HCT116 (cell line): Measurements from ENCODE around the gene APOBEC3F.

Experiments
- CTCF ChIP-seq, 3 experiments: fragments of 200-600 bp in 1 of 3; sonication (generic) in 1 of 3; IDR thresholded peaks in 2 of 3; conservative IDR thresholded peaks in 1 of 3; 2 replicates each; pipeline ENCODE4 v1.5.1; 2012 to 2017; ENCODE audit warnings: low read depth in 2 of 3, low read length in 2 of 3, antibody characterized with exemption in 1 of 3, borderline replicate concordance in 1 of 3, control low read depth in 1 of 3, mild to moderate bottlenecking in 1 of 3, mixed read lengths in 1 of 3, mixed run types in 1 of 3, moderate library complexity in 1 of 3; ENCODE audit not compliant: insufficient read depth in 1 of 3
- EZH2 ChIP-seq: fragments of 200-600 bp; sonication (generic); IDR thresholded peaks from 2 replicates; pipeline ENCODE4 v1.6.1; 2017; ENCODE audit warnings: antibody characterized with exemption, mixed run types
- JUND ChIP-seq: IDR thresholded peaks from 2 replicates; pipeline ENCODE4 v1.6.1; 2012
- MAX ChIP-seq: IDR thresholded peaks from 2 replicates; pipeline ENCODE4 v1.6.1; 2012
- POLR2A ChIP-seq: IDR thresholded peaks from 2 replicates; pipeline ENCODE4 v1.7.0; 2011; ENCODE audit warnings: borderline replicate concordance; ENCODE audit not compliant: insufficient read depth, insufficient read length; ENCODE audit errors: extremely low read depth
- POLR2AphosphoS5 ChIP-seq: IDR thresholded peaks from 2 replicates; pipeline ENCODE4 v1.6.1; 2011; ENCODE audit warnings: mild to moderate bottlenecking, low read depth, low read length, moderate library complexity
- REST ChIP-seq: IDR thresholded peaks from 2 replicates; pipeline ENCODE4 v1.6.1; 2012; ENCODE audit warnings: low read depth
- SIN3A ChIP-seq: IDR thresholded peaks from 2 replicates; pipeline ENCODE4 v1.6.1; 2012; ENCODE audit warnings: low read depth
- SP1 ChIP-seq: IDR thresholded peaks from 2 replicates; pipeline ENCODE4 v1.6.1; 2012; ENCODE audit warnings: low read depth
- SRF ChIP-seq: IDR thresholded peaks from 2 replicates; pipeline ENCODE4 v1.6.1; 2012; ENCODE audit warnings: low read depth

GRCh38 chr22:39016592-39016991, 24.1 kb upstream of the APOBEC3F start:
- no peak for TF ChIP-seq CTCF (IDR thresholded peaks at IDR 0.05 in 2 of 3, conservative IDR thresholded peaks at IDR 0.05 in 1 of 3; ENCODE audit: borderline replicate concordance in 1 of 3, insufficient read depth in 1 of 3, low read depth in 2 of 3, low read length in 2 of 3)
- TF ChIP-seq POLR2AphosphoS5 = no peak
- no peak for TF ChIP-seq EZH2
- TF ChIP-seq REST = no peak
- TF ChIP-seq JUND = no peak
- TF ChIP-seq SRF = no peak
- no peak for TF ChIP-seq POLR2A
- no peak for TF ChIP-seq MAX
- TF ChIP-seq SIN3A = no peak
- no peak for TF ChIP-seq SP1
